ENCODE measurements around the gene SLC25A13.
"Not testable (repeated sequence)": the region's sequence is repeated elsewhere in the genome, so short reads cannot be mapped to it uniquely, and the experiment has no call there.

Gene SLC25A13

GRCh38 chr7:96157856-96158255 is 164.0 kb downstream of the SLC25A13 start:
- Histone ChIP-seq H3K4me2 (ENCODE audit: low read depth, low read length) (no peak overlapping the region), H4K20me1 (ENCODE audit: insufficient read depth, low read length) (no peaks in the 10 kb centered on the region), H2AFZ (ENCODE audit: low read length) (no peak overlapping the region), H3K4me3 (ENCODE audit: low read length) (no peak overlapping the region), H3K27me3 (replicated peaks; ENCODE audit: insufficient read depth, low read length) (no peaks in the 10 kb centered on the region), H3K36me3 (replicated peaks; ENCODE audit: insufficient read depth, low read length) (no peaks in the 10 kb centered on the region), H3K79me2 (ENCODE audit: low read length) (no peaks in the 10 kb centered on the region), H3K4me1 (ENCODE audit: low read length) (no peaks in the 10 kb centered on the region), H3F3A (ENCODE audit: insufficient read depth, low read length) (no peaks in the 10 kb centered on the region), H3K9me3 (replicated peaks; ENCODE audit: insufficient read depth, low read length) (no peaks in the 10 kb centered on the region), H3K9me2 (replicated peaks; ENCODE audit: insufficient read depth, low read length) (no peaks in the 10 kb centered on the region), H3K9ac (ENCODE audit: low read length) (no peak overlapping the region), H3K27ac (ENCODE audit: low read length) (no peak overlapping the region)
- no peak for DNase-seq
- TF ChIP-seq, protein P1, sequence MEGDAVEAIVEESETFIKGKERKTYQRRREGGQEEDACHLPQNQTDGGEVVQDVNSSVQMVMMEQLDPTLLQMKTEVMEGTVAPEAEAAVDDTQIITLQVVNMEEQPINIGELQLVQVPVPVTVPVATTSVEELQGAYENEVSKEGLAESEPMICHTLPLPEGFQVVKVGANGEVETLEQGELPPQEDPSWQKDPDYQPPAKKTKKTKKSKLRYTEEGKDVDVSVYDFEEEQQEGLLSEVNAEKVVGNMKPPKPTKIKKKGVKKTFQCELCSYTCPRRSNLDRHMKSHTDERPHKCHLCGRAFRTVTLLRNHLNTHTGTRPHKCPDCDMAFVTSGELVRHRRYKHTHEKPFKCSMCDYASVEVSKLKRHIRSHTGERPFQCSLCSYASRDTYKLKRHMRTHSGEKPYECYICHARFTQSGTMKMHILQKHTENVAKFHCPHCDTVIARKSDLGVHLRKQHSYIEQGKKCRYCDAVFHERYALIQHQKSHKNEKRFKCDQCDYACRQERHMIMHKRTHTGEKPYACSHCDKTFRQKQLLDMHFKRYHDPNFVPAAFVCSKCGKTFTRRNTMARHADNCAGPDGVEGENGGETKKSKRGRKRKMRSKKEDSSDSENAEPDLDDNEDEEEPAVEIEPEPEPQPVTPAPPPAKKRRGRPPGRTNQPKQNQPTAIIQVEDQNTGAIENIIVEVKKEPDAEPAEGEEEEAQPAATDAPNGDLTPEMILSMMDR (IDR thresholded peaks at IDR 0.05; ENCODE audit: low read length) = no peak
- no peak for TF ChIP-seq EZH2 (optimal IDR thresholded peaks at IDR 0.05; ENCODE audit: low read depth, low read length)
- no peak for TF ChIP-seq EZH2phosphoT487 (IDR thresholded peaks at IDR 0.05; ENCODE audit: low read length)

GRCh38 chr7:96154506-96154905 is 167.4 kb downstream of the SLC25A13 start:
- not testable (repeated sequence) for H3K36me3 ChIP-seq (replicated peaks; ENCODE audit: insufficient read depth, low read length); H3K4me3 ChIP-seq (ENCODE audit: low read length); H3K9ac ChIP-seq (ENCODE audit: low read length); H3K9me2 ChIP-seq (replicated peaks; ENCODE audit: insufficient read depth, low read length); DNase-seq; H3K4me1 ChIP-seq (ENCODE audit: low read length); H3K27ac ChIP-seq (ENCODE audit: low read length); H3K79me2 ChIP-seq (ENCODE audit: low read length); H3F3A ChIP-seq (ENCODE audit: insufficient read depth, low read length); H4K20me1 ChIP-seq (ENCODE audit: insufficient read depth, low read length); H3K4me2 ChIP-seq (ENCODE audit: low read depth, low read length); H2AFZ ChIP-seq (ENCODE audit: low read length); H3K27me3 ChIP-seq (replicated peaks; ENCODE audit: insufficient read depth, low read length); H3K9me3 ChIP-seq (replicated peaks; ENCODE audit: insufficient read depth, low read length)

DNA sequence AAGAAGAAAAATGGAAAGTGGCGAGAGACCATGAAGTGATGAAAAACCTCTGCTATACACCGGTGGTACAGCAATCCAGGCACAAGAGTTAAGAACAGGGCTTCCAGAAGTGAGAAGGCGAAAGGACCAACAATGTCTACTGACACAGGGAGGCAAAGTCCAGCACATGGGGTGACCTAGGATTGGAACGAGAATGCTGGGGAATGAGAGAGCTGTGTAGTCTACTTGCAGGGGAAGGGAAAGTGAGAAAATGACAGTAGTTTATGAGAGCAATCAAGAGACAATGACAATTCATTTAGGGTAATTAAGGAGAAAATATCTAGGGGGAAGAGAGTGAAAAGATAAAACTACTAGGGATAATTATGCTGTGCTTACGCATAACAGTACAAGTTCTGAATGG is 169.2 kb downstream of the SLC25A13 start:
- Histone ChIP-seq H3K4me2 (ENCODE audit: low read depth, low read length) (no peak overlapping the region), H3K9me2 (replicated peaks; ENCODE audit: insufficient read depth, low read length) (no peaks in the 10 kb centered on the region), H3K9me3 (replicated peaks; ENCODE audit: insufficient read depth, low read length) (no peaks in the 10 kb centered on the region), H4K20me1 (ENCODE audit: insufficient read depth, low read length) (no peaks in the 10 kb centered on the region), H3K9ac (ENCODE audit: low read length) (no peak overlapping the region), H2AFZ (ENCODE audit: low read length) (no peak overlapping the region), H3K4me3 (ENCODE audit: low read length) (no peak overlapping the region), H3K27ac (ENCODE audit: low read length) (no peak overlapping the region), H3K36me3 (replicated peaks; ENCODE audit: insufficient read depth, low read length) (no peaks in the 10 kb centered on the region), H3K4me1 (ENCODE audit: low read length) (no peaks in the 10 kb centered on the region), H3K79me2 (ENCODE audit: low read length) (no peaks in the 10 kb centered on the region), H3F3A (ENCODE audit: insufficient read depth, low read length) (no peaks in the 10 kb centered on the region), H3K27me3 (replicated peaks; ENCODE audit: insufficient read depth, low read length) (no peaks in the 10 kb centered on the region)
- TF ChIP-seq EZH2phosphoT487 (IDR thresholded peaks at IDR 0.05; ENCODE audit: low read length) = no peak
- TF ChIP-seq EZH2 (optimal IDR thresholded peaks at IDR 0.05; ENCODE audit: low read depth, low read length) = no peak
- TF ChIP-seq, protein P1 (IDR thresholded peaks at IDR 0.05; ENCODE audit: low read length) = no peak
- DNase-seq = no peak

DNA sequence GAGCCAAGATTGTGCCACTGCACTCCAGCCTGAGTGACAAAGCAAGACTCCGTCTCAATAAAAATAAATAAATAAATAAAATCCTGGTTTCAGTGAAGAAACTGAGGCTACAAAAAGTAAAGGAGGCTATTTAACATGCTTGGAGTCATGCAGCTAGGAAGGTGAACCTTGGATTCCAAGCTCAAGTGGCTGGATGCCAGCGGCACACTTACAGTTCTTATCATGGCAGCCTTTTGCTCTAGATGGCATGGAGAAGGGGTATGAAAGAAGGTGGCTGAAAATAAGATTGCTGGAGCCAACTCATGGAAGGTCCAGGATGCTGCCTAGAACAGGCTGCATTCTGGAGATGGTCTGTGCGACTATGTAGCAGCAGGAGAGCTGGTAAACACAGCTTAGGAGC is 170.0 kb downstream of the SLC25A13 start:
- H3K27ac ChIP-seq (ENCODE audit: low read length) = no peak overlapping the region
- H3K4me2 ChIP-seq (ENCODE audit: low read depth, low read length) = no peak overlapping the region
- H3K9ac ChIP-seq (ENCODE audit: low read length) = no peak overlapping the region
- H3K4me1 ChIP-seq (ENCODE audit: low read length) = no peaks in the 10 kb centered on the region
- TF ChIP-seq EZH2phosphoT487 (IDR thresholded peaks at IDR 0.05; ENCODE audit: low read length) (no peak), EZH2 (optimal IDR thresholded peaks at IDR 0.05; ENCODE audit: low read depth, low read length) (no peak)
- TF ChIP-seq, protein P1 (IDR thresholded peaks at IDR 0.05; ENCODE audit: low read length) = no peak
- H4K20me1 ChIP-seq (ENCODE audit: insufficient read depth, low read length) = no peaks in the 10 kb centered on the region
- no peaks in the 10 kb centered on the region for H3K9me2 ChIP-seq (replicated peaks; ENCODE audit: insufficient read depth, low read length)
- no peaks in the 10 kb centered on the region for H3F3A ChIP-seq (ENCODE audit: insufficient read depth, low read length)
- no peaks in the 10 kb centered on the region for H3K36me3 ChIP-seq (replicated peaks; ENCODE audit: insufficient read depth, low read length)
- no peak overlapping the region for H2AFZ ChIP-seq (ENCODE audit: low read length)
- no peaks in the 10 kb centered on the region for H3K9me3 ChIP-seq (replicated peaks; ENCODE audit: insufficient read depth, low read length)
- H3K27me3 ChIP-seq (replicated peaks; ENCODE audit: insufficient read depth, low read length) = no peaks in the 10 kb centered on the region
- H3K79me2 ChIP-seq (ENCODE audit: low read length) = no peaks in the 10 kb centered on the region
- H3K4me3 ChIP-seq (ENCODE audit: low read length) = no peak overlapping the region
- DNase-seq = no peak

All from MM.1S (cell line).